GM19395 (cell line): ENCODE results near the gene MTMR2.
"Not testable (repeated sequence)": the region's sequence is repeated elsewhere in the genome, so short reads cannot be mapped to it uniquely, and the experiment has no call there.

Experiments used
- ATAC-seq: cut with Tn5 transposase; IDR thresholded peaks from one replicate; pipeline ENCODE4 v1.9.1; 2021; ENCODE audit warnings: mild to moderate bottlenecking, moderate library complexity; ENCODE audit not compliant: unreplicated experiment

The MTMR2 gene

GRCh38 chr11:95888439-95888838 is 35.5 kb downstream of the MTMR2 start:
- ATAC-seq, result no peak

DNA sequence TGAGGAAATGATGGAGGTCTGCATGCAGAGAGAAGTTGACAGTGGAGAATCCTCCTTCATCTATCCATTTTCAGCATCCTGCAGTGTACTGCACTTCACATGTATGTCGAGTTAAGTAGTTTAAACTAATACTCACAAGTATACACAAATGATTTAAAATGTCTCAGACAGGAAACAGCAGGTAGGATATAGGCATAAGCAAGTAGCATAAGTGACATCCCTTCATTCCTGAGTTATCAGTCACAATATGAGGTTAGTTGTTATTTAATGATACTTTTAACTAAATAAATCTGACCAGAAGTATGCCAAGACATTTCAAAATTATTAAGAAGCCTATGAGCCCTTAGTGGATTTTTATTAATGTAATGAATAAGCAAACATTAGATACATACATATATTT is 37.4 kb downstream of the MTMR2 start:
- ATAC-seq, result no peak

- ATAC-seq, result no peak
Observed at GRCh38 chr11:95884802-95885201, 39.1 kb downstream of the MTMR2 start.

GRCh38 chr11:95884376-95884775 is 39.5 kb downstream of the MTMR2 start:
- ATAC-seq, result no peak

DNA sequence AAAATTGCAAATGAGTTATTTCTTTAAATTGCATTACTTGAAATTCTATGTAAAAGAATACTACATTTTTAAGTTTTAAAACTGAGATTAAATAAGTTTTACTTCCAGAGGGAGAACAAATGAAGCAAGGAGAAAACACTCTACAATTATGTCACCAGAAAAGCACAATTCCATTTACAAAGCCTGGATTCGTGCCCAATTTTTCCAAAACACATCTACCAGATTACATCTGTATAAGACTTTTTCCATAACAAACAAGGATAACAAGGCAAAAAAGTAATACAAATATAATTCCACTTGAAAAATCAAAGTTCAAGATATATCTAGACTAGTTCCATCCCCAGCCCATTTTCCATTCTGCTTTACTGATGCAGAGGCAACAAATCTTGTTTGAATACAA is 40.5 kb downstream of the MTMR2 start:
- ATAC-seq, result no peak

DNA sequence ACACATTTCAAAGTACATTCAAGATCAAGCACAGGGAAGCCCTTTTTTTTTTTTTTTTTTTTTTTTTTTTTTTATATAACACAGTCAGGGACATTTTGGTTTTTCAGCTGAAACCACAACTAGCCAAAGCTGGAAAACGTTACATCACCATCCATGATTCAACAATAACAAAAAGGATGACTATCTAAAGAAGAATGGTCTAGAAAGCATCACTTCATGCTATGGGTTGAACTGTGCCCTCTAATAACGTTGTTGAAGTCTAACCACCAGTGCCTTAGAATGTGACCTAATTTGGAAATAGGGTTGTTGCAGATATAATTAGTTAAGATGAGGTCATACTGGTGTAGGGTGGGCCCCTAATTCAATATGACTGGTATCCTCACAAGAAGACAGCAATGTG is 46.6 kb downstream of the MTMR2 start:
- no peak for ATAC-seq

DNA sequence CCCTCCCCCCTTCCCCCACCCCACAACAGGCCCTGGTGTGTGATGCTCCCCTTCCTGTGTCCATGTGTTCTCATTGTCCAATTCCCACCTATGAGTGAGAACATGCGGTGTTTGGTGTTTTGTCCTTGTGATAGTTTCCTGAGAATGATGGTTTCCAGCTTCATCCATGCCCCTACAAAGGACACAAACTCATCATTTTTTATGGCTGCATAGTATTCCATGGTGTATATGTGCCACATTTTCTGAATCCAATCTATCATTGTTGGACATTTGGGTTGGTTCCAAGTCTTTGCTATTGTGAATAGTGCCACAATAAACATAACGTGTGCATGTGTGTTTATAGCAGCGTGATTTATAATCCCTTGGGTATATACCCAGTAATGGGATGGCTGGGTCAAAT is 53.0 kb downstream of the MTMR2 start:
- not testable (repeated sequence) for ATAC-seq

DNA sequence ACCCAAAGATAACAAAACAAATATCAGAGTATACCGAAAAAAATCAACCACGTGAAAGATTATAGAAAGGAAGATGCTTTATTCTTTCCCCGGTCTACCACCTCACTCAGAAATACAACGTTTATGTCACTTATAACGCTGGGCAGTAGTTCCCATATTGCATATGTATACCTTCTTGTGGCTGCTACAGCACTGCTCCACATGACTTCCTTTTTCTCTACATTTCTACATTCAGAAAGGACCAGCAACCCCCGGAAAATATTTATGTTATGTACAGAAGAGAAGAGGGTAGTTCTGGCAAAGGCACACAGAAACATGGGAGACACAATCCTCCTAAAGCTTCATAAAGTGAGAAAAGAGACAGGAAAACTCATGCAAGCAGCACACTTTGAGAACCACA is 56.8 kb downstream of the MTMR2 start:
- no peak for ATAC-seq

GRCh38 chr11:95863486-95864140 is 60.3 kb downstream of the MTMR2 start:
- ATAC-seq, result no peak

DNA sequence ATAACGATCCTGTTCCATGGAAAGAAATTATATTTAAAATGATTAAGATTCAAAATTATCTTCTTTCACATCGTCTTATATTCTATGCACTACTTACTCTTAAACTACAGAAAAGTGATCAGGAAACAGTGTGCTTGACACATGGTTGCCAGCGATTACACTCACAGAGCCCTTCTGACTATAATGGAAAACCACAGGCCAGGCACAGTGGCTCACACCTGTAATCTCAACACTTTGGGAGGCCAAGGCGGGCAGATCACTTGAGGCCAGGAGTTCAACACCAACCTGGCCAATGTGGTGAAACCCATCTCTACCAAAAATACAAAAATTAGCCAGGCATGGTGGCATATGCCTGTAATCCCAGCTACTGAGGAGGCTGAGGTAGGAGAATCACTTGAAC is 63.9 kb downstream of the MTMR2 start:
- not testable (repeated sequence) for ATAC-seq

DNA sequence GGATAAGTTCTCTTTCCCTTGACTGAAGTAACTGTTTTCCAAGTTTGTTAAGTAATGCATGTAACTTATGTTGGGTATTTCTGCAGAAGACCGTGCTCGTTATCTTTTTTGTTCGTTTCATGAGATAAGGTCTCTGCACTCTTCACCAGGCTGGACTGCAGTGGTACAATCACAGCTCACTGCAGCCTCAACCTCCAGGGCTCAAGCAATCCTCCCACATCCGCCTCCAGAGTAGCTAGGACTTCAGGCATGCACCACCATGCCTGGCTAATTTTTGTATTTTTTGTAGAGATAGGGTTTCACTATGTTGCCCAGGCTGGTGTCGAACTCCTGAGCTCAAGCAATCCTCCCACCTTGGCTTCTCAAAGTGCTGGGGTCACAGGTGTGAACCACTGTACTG is 69.5 kb downstream of the MTMR2 start:
- not testable (repeated sequence) for ATAC-seq

GRCh38 chr11:95853862-95854261 is 70.0 kb downstream of the MTMR2 start:
- ATAC-seq, result no peak

GRCh38 chr11:95853138-95853537 is 70.8 kb downstream of the MTMR2 start:
- ATAC-seq, result no peak

DNA sequence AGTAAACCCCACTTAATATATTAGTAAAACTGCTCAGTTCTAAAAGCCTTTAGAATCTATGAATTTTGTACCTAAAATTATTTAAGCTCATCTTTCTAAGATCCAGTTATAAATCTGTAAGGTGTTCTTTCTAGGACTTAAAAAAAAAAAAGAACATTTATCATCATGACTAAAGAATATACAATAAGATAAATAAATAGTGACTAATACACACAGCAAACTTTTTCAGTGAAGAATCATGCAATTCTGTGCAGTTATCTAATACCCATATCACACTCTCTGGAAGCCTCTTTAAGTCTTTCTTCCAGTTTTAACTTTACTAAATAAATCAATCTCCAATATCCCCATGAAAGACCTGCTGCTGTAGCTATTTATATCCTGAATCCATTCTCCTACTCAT is 73.8 kb downstream of the MTMR2 start:
- ATAC-seq, result no peak

DNA sequence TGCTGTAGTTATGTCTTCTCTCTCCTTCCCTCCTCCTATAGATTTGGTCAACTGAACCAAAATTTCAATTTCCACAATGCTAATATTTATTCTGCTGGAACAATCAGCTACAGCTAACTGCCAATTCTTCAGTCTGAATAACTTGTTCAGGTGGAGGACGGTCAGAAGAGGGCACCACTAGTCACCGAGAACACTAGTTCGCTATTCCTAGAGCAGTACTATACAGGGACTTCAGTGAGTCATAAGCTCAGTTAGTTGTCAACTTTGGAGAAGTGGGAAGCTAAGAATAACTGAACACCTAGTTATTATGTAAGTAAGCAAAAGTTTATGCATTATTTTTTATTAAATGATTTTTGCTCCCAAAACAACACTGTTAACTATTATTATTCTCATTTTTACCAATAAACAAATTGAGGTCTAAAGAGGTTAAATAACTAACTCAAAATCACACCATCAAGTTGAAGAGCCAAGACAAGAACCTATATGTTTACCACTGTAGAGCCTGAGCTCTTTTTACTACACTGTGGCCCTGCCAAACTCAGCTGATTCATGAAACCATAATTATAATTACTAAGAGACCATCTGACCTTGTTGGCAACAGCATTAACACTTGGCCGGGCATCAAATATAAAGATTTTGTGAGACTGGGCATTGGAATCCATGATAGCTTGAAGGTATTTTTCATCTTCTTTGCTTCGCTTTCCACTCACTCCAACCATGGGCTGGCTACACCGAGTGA is 74.7 kb downstream of the MTMR2 start:
- ATAC-seq, result peak; percentile 67

GRCh38 chr11:95845167-95845566 is 78.7 kb downstream of the MTMR2 start:
- no peak for ATAC-seq

GRCh38 chr11:95835768-95836488 is 88.0 kb downstream of the MTMR2 start:
- ATAC-seq, result peak; percentile 96

DNA sequence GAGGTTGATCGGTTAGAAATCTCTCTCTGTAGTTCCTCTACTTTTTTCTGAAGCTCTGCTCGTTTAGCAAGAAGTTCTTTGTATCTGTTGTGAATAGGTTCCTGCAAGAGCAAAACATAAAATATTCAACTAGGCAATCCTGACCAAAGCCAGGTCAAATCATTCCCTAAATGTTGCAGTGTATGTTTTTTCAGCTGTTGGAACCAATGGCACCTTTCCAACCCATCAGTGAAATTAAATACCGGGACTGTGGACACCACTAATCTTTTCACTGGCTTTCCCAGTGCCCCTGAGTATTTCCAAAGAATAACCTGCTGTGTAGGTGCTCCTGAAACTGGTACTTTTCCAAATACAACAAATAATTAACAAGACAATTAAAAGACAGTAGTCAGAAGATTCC is 88.6 kb downstream of the MTMR2 start:
- no peak for ATAC-seq

GRCh38 chr11:95833378-95833777 is 90.5 kb downstream of the MTMR2 start:
- ATAC-seq, result no peak

DNA sequence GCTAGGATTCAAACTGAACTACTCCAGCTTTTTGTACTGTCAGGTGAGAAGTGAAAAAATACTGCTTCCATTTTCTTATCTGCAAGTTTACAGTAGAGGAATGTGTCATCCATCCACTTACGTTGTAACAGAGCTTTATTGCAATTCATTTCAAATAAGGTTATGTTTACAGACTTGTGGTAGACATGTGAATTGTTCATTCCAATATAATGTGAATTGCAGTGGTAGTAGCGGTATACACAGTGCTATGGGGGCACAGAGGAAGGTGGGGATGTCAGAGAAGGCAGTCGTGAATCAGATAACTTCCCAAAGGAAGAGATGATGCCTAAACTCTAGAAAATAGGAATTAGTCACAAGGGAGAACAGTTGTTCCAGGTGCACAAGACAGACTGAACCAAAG is 91.1 kb downstream of the MTMR2 start:
- no peak for ATAC-seq

DNA sequence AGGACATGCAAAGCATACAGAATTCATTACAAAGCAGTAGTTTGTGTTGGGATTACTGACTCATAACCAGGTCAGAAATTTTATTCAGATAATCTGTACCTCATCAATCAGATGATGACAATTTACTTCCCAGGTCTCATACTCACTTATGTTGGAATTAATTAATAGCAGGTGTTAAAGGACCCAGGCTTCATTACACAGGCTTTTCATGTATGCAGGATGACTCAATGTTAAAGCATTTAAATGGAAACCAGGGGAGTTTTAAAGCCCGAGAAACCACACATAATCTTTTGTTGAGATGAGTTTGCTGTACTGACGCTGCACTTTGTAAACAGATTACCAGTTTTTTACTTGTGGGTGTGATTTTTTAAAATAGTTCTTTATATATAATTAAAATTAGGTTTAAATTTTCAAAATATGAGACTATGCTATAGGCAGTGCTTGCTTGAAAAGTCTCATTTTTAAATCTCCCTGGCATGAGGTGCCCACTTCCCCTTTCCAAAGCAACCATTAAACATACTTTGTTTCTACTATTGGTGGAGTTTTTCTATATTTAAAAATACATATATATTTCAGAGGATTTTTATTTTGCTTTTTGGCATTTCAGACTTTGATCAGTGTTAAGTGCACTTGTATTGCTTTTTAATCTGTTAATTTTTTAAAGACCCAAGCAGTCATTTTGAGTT is 92.6 kb downstream of the MTMR2 start:
- no peak for ATAC-seq
